SK-N-SH (cell line): Measurements from ENCODE around the gene S100P. TPM values are rescaled to one million over a fixed set of nuclear protein-coding genes. Genes with fewer than 3 reads are reported as not detected.

Source experiments
- CTCF ChIA-PET: fragments of 300-600, 350-600 bp; formaldehyde crosslinking; extraction: SDS; loops from one replicate; lab custom pipeline; 2021; lab: Yijun Ruan, JAX
- POLR2A ChIA-PET: fragments of 350-600 bp; sonication (Branson Sonifier 250); formaldehyde crosslinking; extraction: SDS; loops from one replicate; lab custom pipeline; 2020; ENCODE audit warnings: antibody characterized with exemption, inconsistent platforms; lab: Yijun Ruan, JAX
- DNase-seq: peaks from one replicate; pipeline ENCODE4 v3.0.0; 2012
- H2AFZ ChIP-seq: fragments of 200-600 bp; sonication (generic); 2 replicates; pipeline ENCODE4 v1.8.1; 2016; ENCODE audit warnings: antibody characterized with exemption, mild to moderate bottlenecking, low read depth
- H3F3A ChIP-seq: fragments of 200-600 bp; sonication (generic); replicated peaks from 2 replicates; pipeline ENCODE3; 2016; ENCODE audit warnings: antibody characterized with exemption, mild to moderate bottlenecking; ENCODE audit not compliant: insufficient read depth
- H3K27ac ChIP-seq, 2 experiments: fragments of 200-500 bp in 1 of 2; fragments of 200-600 bp in 1 of 2; sonication (Bioruptor generic) in 1 of 2; sonication (generic), shearing (Covaris generic) in 1 of 2; 2 replicates each; pipeline versions ENCODE4 v1.5.1 to v1.6.1; 2014 to 2016; ENCODE audit warnings: low read depth in 2 of 2, inconsistent platforms in 1 of 2, low read length in 1 of 2, mild to moderate bottlenecking in 1 of 2, mixed read lengths in 1 of 2
- H3K27me3 ChIP-seq: fragments of 200-600 bp; sonication (generic), shearing (Covaris generic); 2 replicates; pipeline ENCODE4 v1.6.1; 2016; ENCODE audit warnings: mixed run types; ENCODE audit not compliant: insufficient read depth
- H3K36me3 ChIP-seq, 2 experiments: fragments of 200-500 bp in 1 of 2; fragments of 200-600 bp in 1 of 2; sonication (Bioruptor generic) in 1 of 2; sonication (generic) in 1 of 2; replicated peaks in 1 of 2; 2 replicates each; pipeline versions ENCODE3 to v1.5.1; 2014 to 2016; ENCODE audit warnings: low read length in 1 of 2, mild to moderate bottlenecking in 1 of 2; ENCODE audit not compliant: insufficient read depth in 2 of 2, control insufficient read depth in 1 of 2
- H3K4me1 ChIP-seq, 2 experiments: fragments of 200-500 bp in 1 of 2; fragments of 200-600 bp in 1 of 2; sonication (Bioruptor generic) in 1 of 2; sonication (generic), shearing (Covaris generic) in 1 of 2; 2 replicates each; pipeline versions ENCODE4 v1.5.1 to v1.6.1; 2014 to 2016; ENCODE audit warnings: low read depth in 1 of 2, low read length in 1 of 2, mixed run types in 1 of 2; ENCODE audit not compliant: insufficient read depth in 2 of 2, control insufficient read depth in 1 of 2
- H3K4me2 ChIP-seq: fragments of 200-600 bp; sonication (generic), shearing (Covaris generic); 2 replicates; pipeline ENCODE4 v1.6.1; 2017; ENCODE audit warnings: mixed run types
- H3K4me3 ChIP-seq, 2 experiments: fragments of 200-500 bp in 1 of 2; fragments of 200-600 bp in 1 of 2; sonication (Bioruptor generic) in 1 of 2; sonication (generic), shearing (Covaris generic) in 1 of 2; 2 replicates each; pipeline versions ENCODE4 v1.5.1 to v1.8.1; 2014 to 2016; ENCODE audit warnings: low read depth in 2 of 2, inconsistent platforms in 1 of 2, low read length in 1 of 2, mild to moderate bottlenecking in 1 of 2, mixed read lengths in 1 of 2, moderate library complexity in 1 of 2
- H3K79me2 ChIP-seq: fragments of 200-600 bp; sonication (generic); 2 replicates; pipeline ENCODE4 v1.8.1; 2017; ENCODE audit warnings: mild to moderate bottlenecking; ENCODE audit not compliant: insufficient read depth
- H3K9ac ChIP-seq: fragments of 200-600 bp; sonication (generic); 2 replicates; pipeline ENCODE4 v1.6.1; 2017; ENCODE audit warnings: mixed run types
- H3K9me2 ChIP-seq: fragments of 200-600 bp; sonication (generic); 2 replicates; pipeline ENCODE4 v1.6.1; 2017; ENCODE audit warnings: mixed run types
- H3K9me3 ChIP-seq: fragments of 200-600 bp; sonication (generic); 2 replicates; pipeline ENCODE4 v1.6.1; 2017; ENCODE audit warnings: mixed run types, mild to moderate bottlenecking, moderate library complexity
- H4K20me1 ChIP-seq: fragments of 200-600 bp; sonication (generic); 2 replicates; pipeline ENCODE4 v1.6.1; 2017; ENCODE audit warnings: mild to moderate bottlenecking, mixed run types; ENCODE audit not compliant: insufficient read depth
- EP300 ChIP-seq, 2 experiments: IDR thresholded peaks; 2 replicates each; pipeline versions ENCODE4 v1.4.0 to v1.6.1; 2012; ENCODE audit warnings: borderline replicate concordance in 1 of 2, low read depth in 1 of 2, low read length in 1 of 2
- EZH2phosphoT487 ChIP-seq: fragments of 200-600 bp; sonication (generic); IDR thresholded peaks from 2 replicates; pipeline ENCODE4 v1.6.1; 2017; ENCODE audit warnings: low read depth, mixed run types, mild to moderate bottlenecking, antibody characterized with exemption, moderate library complexity, borderline replicate concordance
- FOXJ3 ChIP-seq: sonication (generic); formaldehyde crosslinking; IDR thresholded peaks from 2 replicates; pipeline ENCODE4 v1.5.1; 2020; ENCODE audit warnings: mild to moderate bottlenecking, missing genetic modification reagents
- FOXM1 ChIP-seq: IDR thresholded peaks from 2 replicates; pipeline ENCODE4 v1.4.0; 2012; ENCODE audit warnings: low read depth, mild to moderate bottlenecking
- GABPA ChIP-seq: IDR thresholded peaks from 2 replicates; pipeline ENCODE4 v1.4.0; 2012; ENCODE audit warnings: low read depth, mild to moderate bottlenecking
- MAX ChIP-seq: IDR thresholded peaks from 2 replicates; pipeline ENCODE4 v1.4.0; 2012; ENCODE audit warnings: low read depth
- MEF2A ChIP-seq: IDR thresholded peaks from 2 replicates; pipeline ENCODE4 v1.4.0; 2012; ENCODE audit warnings: low read depth, borderline replicate concordance
- NFIC ChIP-seq: IDR thresholded peaks from 2 replicates; pipeline ENCODE4 v1.4.0; 2012; ENCODE audit warnings: borderline replicate concordance
- POLR2AphosphoS5 ChIP-seq: IDR thresholded peaks from 2 replicates; pipeline ENCODE4 v1.6.1; 2012; ENCODE audit warnings: low read depth, low read length
- RAD21 ChIP-seq: IDR thresholded peaks from 2 replicates; pipeline ENCODE4 v1.6.1; 2012; ENCODE audit warnings: mild to moderate bottlenecking, low read length
- RCOR1 ChIP-seq: fragments of 150-350 bp; IDR thresholded peaks from 2 replicates; pipeline ENCODE4 v1.6.1; 2017; ENCODE audit warnings: antibody characterized with exemption, low read length
- REST ChIP-seq: IDR thresholded peaks from 2 replicates; pipeline ENCODE4 v1.6.1; 2012; ENCODE audit warnings: mild to moderate bottlenecking, low read depth, low read length, moderate library complexity
- RFX5 ChIP-seq: IDR thresholded peaks from 2 replicates; pipeline ENCODE4 v1.6.1; 2012; ENCODE audit warnings: mild to moderate bottlenecking, improper control_type of control experiment, low read length
- RXRA ChIP-seq: IDR thresholded peaks from 2 replicates; pipeline ENCODE4 v1.4.0; 2012; ENCODE audit warnings: low read depth, mild to moderate bottlenecking, borderline replicate concordance
- TCF12 ChIP-seq: IDR thresholded peaks from 2 replicates; pipeline ENCODE4 v1.4.0; 2012
- YY1 ChIP-seq: IDR thresholded peaks from 2 replicates; pipeline ENCODE4 v1.4.0; 2012; ENCODE audit warnings: low read depth, mild to moderate bottlenecking
- WGBS: methylation state at CpG from one replicate; pipeline ENCODE4 v1.1.6; 2017; ENCODE audit warnings: low lambda C conversion rate; 5-methylcytosine and 5-hydroxymethylcytosine counted together
- polyA plus RNA-seq, 3 experiments: library from polyadenylated mRNA; depleted of rRNA; stranded (reverse); fragments of >200 nt; gene quantifications; 2 replicates each; pipeline ENCODE4 v1.2.3, GENCODE V29; 2012
- TF ChIP-seq, protein P1 (sequence below): IDR thresholded peaks from 2 replicates; pipeline ENCODE4; 2012

Gene S100P
- polyA plus RNA-seq, 1 of the 3 experiments (the other 2 are of a cell fraction) = not detected

GRCh38 chr4:6657242-6658208 is 36.2 kb upstream of the S100P start:
- POLR2A ChIA-PET = no interaction called here
- Histone ChIP-seq H3K9me2 (no peaks in the 10 kb centered on the region), H3K27me3 (no peaks in the 10 kb centered on the region), H3K4me1 (no peaks in the 10 kb centered on the region), H2AFZ (no peak overlapping the region), H3F3A (no peaks in the 10 kb centered on the region), H3K4me3 (no peak overlapping the region), H3K9me3 (no peaks in the 10 kb centered on the region), H3K9ac (no peak overlapping the region), H3K79me2 (no peaks in the 10 kb centered on the region), H3K27ac (no peak overlapping the region), H3K4me2 (no peak overlapping the region), H3K36me3 (no peaks in the 10 kb centered on the region), H4K20me1 (no peaks in the 10 kb centered on the region)
- TF ChIP-seq, protein P1, sequence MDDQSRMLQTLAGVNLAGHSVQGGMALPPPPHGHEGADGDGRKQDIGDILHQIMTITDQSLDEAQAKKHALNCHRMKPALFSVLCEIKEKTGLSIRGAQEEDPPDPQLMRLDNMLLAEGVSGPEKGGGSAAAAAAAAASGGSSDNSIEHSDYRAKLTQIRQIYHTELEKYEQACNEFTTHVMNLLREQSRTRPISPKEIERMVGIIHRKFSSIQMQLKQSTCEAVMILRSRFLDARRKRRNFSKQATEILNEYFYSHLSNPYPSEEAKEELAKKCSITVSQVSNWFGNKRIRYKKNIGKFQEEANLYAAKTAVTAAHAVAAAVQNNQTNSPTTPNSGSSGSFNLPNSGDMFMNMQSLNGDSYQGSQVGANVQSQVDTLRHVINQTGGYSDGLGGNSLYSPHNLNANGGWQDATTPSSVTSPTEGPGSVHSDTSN = no peak
- TF ChIP-seq MAX = no peak
- TF ChIP-seq POLR2AphosphoS5 = no peak
- no peak for TF ChIP-seq RFX5
- TF ChIP-seq EP300 (IDR thresholded peaks at IDR 0.05; ENCODE audit: borderline replicate concordance in 1 of 2, low read depth in 1 of 2, low read length in 1 of 2) = no peak
- no peak for TF ChIP-seq EZH2phosphoT487
- no peak for TF ChIP-seq YY1
- TF ChIP-seq RCOR1 = no peak
- TF ChIP-seq GABPA = no peak
- no peak for TF ChIP-seq FOXM1
- TF ChIP-seq FOXJ3 (CRISPR knock-in tag) = no peak
- TF ChIP-seq REST = no peak
- no peak for TF ChIP-seq RAD21
- no peak for TF ChIP-seq RXRA
- TF ChIP-seq MEF2A = no peak
- TF ChIP-seq TCF12 = no peak
- TF ChIP-seq NFIC = no peak
- CTCF ChIA-PET = interaction anchor here (1.7 kb wide), 1 partner anchor 11 kb away, joined by 3 read pairs; no protein-coding TSS in a partner anchor
- DNase-seq = no peak
- WGBS = 94% methylated on average over 58 of the region's 65 CpGs
